Measurements from ENCODE around the gene SLC30A3. TPM values are rescaled to one million over a fixed set of nuclear protein-coding genes. Genes with fewer than 3 reads are reported as not detected.
A peak's percentile ranks its signal among the peaks of the same experiment; 100 is the strongest.

The SLC30A3 gene
- total RNA-seq, 1 experiment from 2014 or later, result 1.5 TPM

DNA sequence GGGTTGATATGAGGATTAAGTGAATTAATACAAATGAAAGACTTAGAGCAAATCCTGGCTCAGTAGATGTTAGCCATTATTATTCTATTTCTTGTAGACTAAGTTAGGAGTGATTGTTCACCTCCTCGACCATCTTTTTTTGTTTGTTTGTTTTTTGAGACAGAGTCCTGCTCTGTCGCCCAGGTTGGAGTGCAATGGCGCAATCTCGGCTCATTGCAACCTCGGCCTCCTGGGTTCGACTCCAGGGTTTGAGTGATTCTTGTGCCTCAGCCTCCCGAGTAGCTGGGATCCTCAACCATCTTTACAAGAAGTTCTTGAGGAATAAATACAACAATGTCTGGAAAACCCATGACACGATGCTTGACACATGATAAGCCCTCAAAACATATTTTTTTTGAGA lies 32.1 kb upstream of the SLC30A3 start:
- H3F3A ChIP-seq (ENCODE audit: insufficient read depth, low read depth), result peaks cover 35% of the 10 kb centered on the region
- TF ChIP-seq CTCF (conservative IDR thresholded peaks at IDR 0.05) (no peak), EZH2 (IDR thresholded peaks at IDR 0.05; ENCODE audit: low read depth) (no peak)
- ChIA-PET CTCF (interaction anchor here (0.6 kb wide), 1 partner anchor 59 kb away, joined by 7 read pairs; no protein-coding TSS in a partner anchor), POLR2A (ENCODE audit: unreplicated experiment) (no interaction called here)
- H3K9me2 ChIP-seq (ENCODE audit: insufficient read depth), result no peaks in the 10 kb centered on the region
- no peaks in the 10 kb centered on the region for H3K36me3 ChIP-seq (ENCODE audit: low read depth)
- H3K4me3 ChIP-seq, result no peak overlapping the region
- intact Hi-C loops (cut with micrococcal nuclease; ENCODE audit: unreplicated experiment), result no loop called here
- H3K27ac ChIP-seq, result no peak overlapping the region
- H3K4me2 ChIP-seq, result no peak overlapping the region
- no peaks in the 10 kb centered on the region for H3K79me2 ChIP-seq (ENCODE audit: low read depth)
- no TSS peak for BruUV-seq (replicated peaks)
- peaks cover 33% of the 10 kb centered on the region for H3K4me1 ChIP-seq (replicated peaks; ENCODE audit: insufficient read depth)
- H3K9me3 ChIP-seq (ENCODE audit: insufficient read depth, low read depth), result no peaks in the 10 kb centered on the region
- H3K27me3 ChIP-seq (ENCODE audit: insufficient read depth, low read depth), result no peaks in the 10 kb centered on the region
- H2AFZ ChIP-seq, result no peak overlapping the region
- H4K20me1 ChIP-seq (ENCODE audit: insufficient read depth), result no peaks in the 10 kb centered on the region
- DNase-seq, result no peak

- Histone ChIP-seq H3K4me3 (no peak overlapping the region), H2AFZ (no peak overlapping the region), H3K27ac (peak overlapping the region; percentile 81), H3K4me1 (replicated peaks; ENCODE audit: insufficient read depth) (peaks cover 33% of the 10 kb centered on the region), H4K20me1 (ENCODE audit: insufficient read depth) (no peaks in the 10 kb centered on the region), H3K79me2 (ENCODE audit: low read depth) (no peaks in the 10 kb centered on the region), H3F3A (ENCODE audit: insufficient read depth, low read depth) (peaks cover 35% of the 10 kb centered on the region), H3K36me3 (ENCODE audit: low read depth) (no peaks in the 10 kb centered on the region), H3K9me3 (ENCODE audit: insufficient read depth, low read depth) (no peaks in the 10 kb centered on the region), H3K27me3 (ENCODE audit: insufficient read depth, low read depth) (no peaks in the 10 kb centered on the region), H3K4me2 (peak overlapping the region; percentile 58), H3K9me2 (ENCODE audit: insufficient read depth) (no peaks in the 10 kb centered on the region)
- BruUV-seq (replicated peaks), result no TSS peak
- TF ChIP-seq EZH2 (IDR thresholded peaks at IDR 0.05; ENCODE audit: low read depth), result no peak
- no peak for TF ChIP-seq CTCF (conservative IDR thresholded peaks at IDR 0.05)
- CTCF ChIA-PET, result interaction anchor here (1.1 to 2.6 kb wide), 3 partner anchors 10 to 275 kb away, joined by 3 to 22 read pairs (median 17); partner anchors contain the start of gene TRIM54
- DNase-seq, result no peak
- POLR2A ChIA-PET (ENCODE audit: unreplicated experiment), result interaction anchor here (0.6 kb wide), 1 partner anchor 42 kb away, joined by 3 read pairs; no protein-coding TSS in a partner anchor
- intact Hi-C loops (cut with micrococcal nuclease; ENCODE audit: unreplicated experiment), result no loop called here
Measured at GRCh38 chr2:27291865-27292264, 29.0 kb upstream of the SLC30A3 start.

GRCh38 chr2:27290549-27290948 lies 27.7 kb upstream of the SLC30A3 start:
- Histone ChIP-seq H3K36me3 (ENCODE audit: low read depth) (no peaks in the 10 kb centered on the region), H3K9me3 (ENCODE audit: insufficient read depth, low read depth) (no peaks in the 10 kb centered on the region), H3K4me1 (replicated peaks; ENCODE audit: insufficient read depth) (peaks cover 33% of the 10 kb centered on the region), H3K79me2 (ENCODE audit: low read depth) (no peaks in the 10 kb centered on the region), H3F3A (ENCODE audit: insufficient read depth, low read depth) (peaks cover 35% of the 10 kb centered on the region), H3K4me2 (no peak overlapping the region), H3K27me3 (ENCODE audit: insufficient read depth, low read depth) (no peaks in the 10 kb centered on the region), H3K27ac (no peak overlapping the region), H3K9me2 (ENCODE audit: insufficient read depth) (no peaks in the 10 kb centered on the region), H3K4me3 (no peak overlapping the region), H2AFZ (no peak overlapping the region), H4K20me1 (ENCODE audit: insufficient read depth) (no peaks in the 10 kb centered on the region)
- ChIA-PET CTCF (interaction anchor here (0.6 kb wide), 1 partner anchor 124 kb away, joined by 4 read pairs; no protein-coding TSS in a partner anchor), POLR2A (ENCODE audit: unreplicated experiment) (no interaction called here)
- DNase-seq, result no peak
- intact Hi-C loops (cut with micrococcal nuclease; ENCODE audit: unreplicated experiment), result no loop called here
- no TSS peak for BruUV-seq (replicated peaks)
- TF ChIP-seq CTCF (conservative IDR thresholded peaks at IDR 0.05) (no peak), EZH2 (IDR thresholded peaks at IDR 0.05; ENCODE audit: low read depth) (no peak)

Measured in PC-9 (cell line).